ENCODE measurements around the gene XK. TPM values are rescaled to one million over a fixed set of nuclear protein-coding genes. Genes with fewer than 3 reads are reported as not detected.

The XK gene
- total RNA-seq, 4 donors from 2014 or later: 2.8 to 8.8 (median 5.1) TPM

DNA sequence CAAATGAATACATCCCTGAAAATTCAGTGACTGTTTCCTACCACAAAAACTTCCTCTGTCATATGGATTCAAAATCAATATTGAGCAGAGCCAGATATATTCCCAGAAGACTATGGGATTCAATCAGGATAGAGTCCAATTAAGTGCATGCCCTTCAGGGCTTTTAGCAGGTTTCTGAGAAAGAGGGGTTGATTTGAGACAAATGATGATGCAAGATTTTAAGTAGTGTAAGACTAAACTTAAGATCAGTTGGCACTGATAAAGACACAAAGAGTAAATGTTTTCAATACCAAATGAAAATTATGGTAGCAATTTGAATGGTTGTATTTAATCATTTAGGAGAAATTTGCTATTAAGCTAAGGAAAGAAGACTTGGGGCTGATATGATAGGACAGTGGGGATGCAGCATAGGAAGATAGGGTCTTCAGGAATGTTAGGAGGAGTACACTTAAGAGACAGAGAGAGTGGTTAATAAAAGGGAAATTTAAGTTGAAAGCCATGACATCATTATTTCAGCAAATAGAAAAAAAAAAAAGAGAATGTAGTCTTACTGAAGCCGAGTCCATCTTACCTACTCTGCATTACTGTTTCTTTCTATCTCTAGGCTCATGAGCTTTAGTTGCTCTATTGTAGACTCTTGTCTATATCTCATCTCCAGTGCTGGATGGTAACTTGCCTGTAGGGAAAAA, 32.0 kb upstream of the XK start:
- DNase-seq: no peak
- Histone ChIP-seq H3K27me3 (no peaks in the 10 kb centered on the region), H3K4me3 (no peak overlapping the region), H3K27ac (no peak overlapping the region), H3K4me1 (no peaks in the 10 kb centered on the region), H3K36me3 (no peaks in the 10 kb centered on the region), H3K9me3 (no peaks in the 10 kb centered on the region)
- TF ChIP-seq POLR2A (IDR thresholded peaks at IDR 0.05): no peak
- TF ChIP-seq, protein P1, sequence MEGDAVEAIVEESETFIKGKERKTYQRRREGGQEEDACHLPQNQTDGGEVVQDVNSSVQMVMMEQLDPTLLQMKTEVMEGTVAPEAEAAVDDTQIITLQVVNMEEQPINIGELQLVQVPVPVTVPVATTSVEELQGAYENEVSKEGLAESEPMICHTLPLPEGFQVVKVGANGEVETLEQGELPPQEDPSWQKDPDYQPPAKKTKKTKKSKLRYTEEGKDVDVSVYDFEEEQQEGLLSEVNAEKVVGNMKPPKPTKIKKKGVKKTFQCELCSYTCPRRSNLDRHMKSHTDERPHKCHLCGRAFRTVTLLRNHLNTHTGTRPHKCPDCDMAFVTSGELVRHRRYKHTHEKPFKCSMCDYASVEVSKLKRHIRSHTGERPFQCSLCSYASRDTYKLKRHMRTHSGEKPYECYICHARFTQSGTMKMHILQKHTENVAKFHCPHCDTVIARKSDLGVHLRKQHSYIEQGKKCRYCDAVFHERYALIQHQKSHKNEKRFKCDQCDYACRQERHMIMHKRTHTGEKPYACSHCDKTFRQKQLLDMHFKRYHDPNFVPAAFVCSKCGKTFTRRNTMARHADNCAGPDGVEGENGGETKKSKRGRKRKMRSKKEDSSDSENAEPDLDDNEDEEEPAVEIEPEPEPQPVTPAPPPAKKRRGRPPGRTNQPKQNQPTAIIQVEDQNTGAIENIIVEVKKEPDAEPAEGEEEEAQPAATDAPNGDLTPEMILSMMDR (IDR thresholded peaks at IDR 0.05 in 4 of 5, conservative IDR thresholded peaks at IDR 0.05 in 1 of 5): no peak
- in situ Hi-C loops (cut with MboI; ENCODE audit: low sequenced_read_pairs in 4 of 4) (no loop called here), intact Hi-C loops (cut with DNase I; ENCODE audit: low total_unique reads) (no loop called here)
- no peak for ATAC-seq

DNA sequence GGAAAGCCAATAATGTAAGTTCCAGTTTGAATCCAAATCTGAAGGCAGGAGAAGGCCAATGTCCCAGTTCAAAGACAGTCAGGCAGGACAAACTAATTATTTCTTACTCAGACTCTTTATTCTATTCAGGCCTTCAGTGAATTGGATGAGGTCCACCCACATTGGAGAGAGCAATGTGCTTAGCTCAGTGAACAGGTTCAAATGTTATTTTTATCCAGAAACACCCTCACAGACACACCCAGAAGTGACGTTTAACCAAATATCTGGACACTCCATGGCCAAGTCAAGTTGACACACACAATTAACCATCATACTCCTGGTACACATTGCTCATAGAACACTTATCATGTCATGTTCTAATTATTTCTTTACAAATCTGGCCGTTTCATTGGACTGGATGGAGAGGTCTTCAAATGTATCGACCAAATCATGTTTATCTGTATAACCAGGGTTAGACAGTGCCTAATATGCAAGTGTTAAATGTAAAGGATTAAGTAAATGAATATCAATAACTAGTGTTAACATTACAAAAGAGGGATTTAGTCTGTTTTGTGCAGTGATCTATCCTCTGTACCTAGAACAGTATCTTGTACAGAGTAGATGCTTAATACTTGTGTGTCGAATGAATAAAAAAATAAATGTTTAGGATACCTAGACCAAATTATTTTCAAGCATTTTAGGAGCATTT, 27.1 kb upstream of the XK start:
- DNase-seq: no peak
- intact Hi-C loops (cut with DNase I; ENCODE audit: low total_unique reads) (no loop called here), in situ Hi-C loops (cut with MboI; ENCODE audit: low sequenced_read_pairs in 4 of 4) (no loop called here)
- Histone ChIP-seq H3K27ac (no peak overlapping the region), H3K9me3 (no peaks in the 10 kb centered on the region), H3K36me3 (no peaks in the 10 kb centered on the region), H3K27me3 (no peaks in the 10 kb centered on the region), H3K4me3 (no peak overlapping the region), H3K4me1 (no peaks in the 10 kb centered on the region)
- no peak for ATAC-seq
- no peak for TF ChIP-seq POLR2A (IDR thresholded peaks at IDR 0.05)
- TF ChIP-seq, protein P1 (IDR thresholded peaks at IDR 0.05 in 4 of 5, conservative IDR thresholded peaks at IDR 0.05 in 1 of 5): no peak

DNA sequence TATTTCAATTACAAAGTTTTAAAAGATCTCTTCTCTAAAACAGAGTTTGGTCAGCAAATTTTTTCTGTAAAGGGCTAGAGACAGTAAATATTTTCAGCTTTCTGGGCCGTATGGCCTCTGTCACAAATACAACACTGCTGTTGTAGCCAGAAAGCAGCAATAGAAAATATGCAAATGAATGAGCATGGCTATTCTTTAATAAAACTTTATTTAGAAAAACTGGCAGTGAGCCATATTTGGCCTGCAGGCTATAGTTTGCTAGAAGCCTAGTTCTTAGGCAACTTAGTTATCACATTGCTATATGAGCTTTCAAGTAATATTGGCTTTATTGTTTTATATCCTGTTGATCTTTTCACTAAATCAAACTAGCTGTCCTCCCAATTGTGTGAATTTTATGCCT, 26.5 kb upstream of the XK start:
- Histone ChIP-seq H3K4me3 (no peak overlapping the region), H3K36me3 (no peaks in the 10 kb centered on the region), H3K27me3 (no peaks in the 10 kb centered on the region), H3K9me3 (no peaks in the 10 kb centered on the region), H3K27ac (no peak overlapping the region), H3K4me1 (no peaks in the 10 kb centered on the region)
- DNase-seq (no peak), ATAC-seq (no peak)
- no peak for TF ChIP-seq POLR2A (IDR thresholded peaks at IDR 0.05)
- TF ChIP-seq, protein P1 (IDR thresholded peaks at IDR 0.05 in 4 of 5, conservative IDR thresholded peaks at IDR 0.05 in 1 of 5): no peak
- in situ Hi-C loops (cut with MboI; ENCODE audit: low sequenced_read_pairs in 4 of 4): no loop called here
- intact Hi-C loops (cut with DNase I; ENCODE audit: low total_unique reads): no loop called here

DNA sequence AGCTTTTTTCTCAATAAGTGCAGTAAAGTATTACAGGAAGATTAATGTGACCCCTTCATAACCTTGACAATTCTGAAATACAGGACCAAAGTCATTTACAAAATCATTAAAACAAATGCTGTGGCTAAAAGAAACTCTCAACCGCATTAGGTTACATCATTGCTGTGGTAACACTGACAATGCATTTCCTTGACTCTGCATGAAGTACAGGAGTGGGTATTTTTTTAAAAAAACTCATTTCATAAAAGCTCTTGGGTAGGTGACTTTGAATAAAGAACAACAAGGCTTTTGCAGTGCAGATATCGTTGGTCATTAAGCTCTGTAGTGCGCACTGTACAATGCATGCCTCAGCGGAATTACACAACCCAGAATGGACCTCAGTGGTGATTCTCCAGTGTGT, 23.4 kb upstream of the XK start:
- no peaks in the 10 kb centered on the region for H3K4me1 ChIP-seq
- H3K27ac ChIP-seq: no peak overlapping the region
- TF ChIP-seq, protein P1 (IDR thresholded peaks at IDR 0.05 in 4 of 5, conservative IDR thresholded peaks at IDR 0.05 in 1 of 5): no peak
- no peak for TF ChIP-seq POLR2A (IDR thresholded peaks at IDR 0.05)
- H3K4me3 ChIP-seq: no peak overlapping the region
- in situ Hi-C loops (cut with MboI; ENCODE audit: low sequenced_read_pairs in 4 of 4): no loop called here
- H3K27me3 ChIP-seq: no peaks in the 10 kb centered on the region
- no peaks in the 10 kb centered on the region for H3K36me3 ChIP-seq
- ATAC-seq (no peak), DNase-seq (no peak)
- H3K9me3 ChIP-seq: no peaks in the 10 kb centered on the region
- intact Hi-C loops (cut with DNase I; ENCODE audit: low total_unique reads): no loop called here

All from gastrocnemius medialis (tissue), 4 donors.